Measurements from ENCODE around the gene KRTAP4-4. TPM values are rescaled to one million over a fixed set of nuclear protein-coding genes. Genes with fewer than 3 reads are reported as not detected.

Gene KRTAP4-4
- total and polyA plus RNA-seq, 2 of the 8 experiments (the other 6 are each of a cell fraction or from before 2014, with no cell fraction given) = not detected

DNA sequence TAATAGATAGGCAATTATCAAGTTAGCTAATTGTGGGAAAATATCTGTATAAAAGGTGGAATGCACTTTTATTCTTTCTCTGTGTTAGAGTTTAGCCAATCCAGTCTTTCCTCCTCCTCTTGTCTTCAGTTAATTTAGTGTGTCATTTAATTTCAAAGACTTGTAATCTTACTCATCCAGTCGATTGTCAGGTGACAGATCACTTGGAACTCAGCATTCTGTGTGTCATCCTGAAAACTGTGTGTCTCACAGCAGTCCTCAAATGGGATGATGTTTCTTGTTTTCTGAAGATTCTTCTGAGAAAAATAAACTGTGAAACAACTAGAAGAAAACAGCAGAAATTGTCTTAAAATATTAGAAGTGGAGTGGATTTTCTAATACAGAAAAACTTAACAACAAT is 24.5 kb upstream of the KRTAP4-4 start:
- TF ChIP-seq POU5F1 (IDR thresholded peaks at IDR 0.05; ENCODE audit: low read depth, low read length) (no peak), TEAD4 (IDR thresholded peaks at IDR 0.05; ENCODE audit: low read depth, low read length) (no peak), GABPA (IDR thresholded peaks at IDR 0.05; ENCODE audit: borderline replicate concordance, insufficient read depth, low read length) (no peak), BCL11A (IDR thresholded peaks at IDR 0.05; ENCODE audit: low read depth in 2 of 2, low read length in 2 of 2) (no peak), SIX5 (IDR thresholded peaks at IDR 0.05; ENCODE audit: low read depth, low read length) (no peak)
- Histone ChIP-seq H2AFZ (ENCODE audit: low read length) (no peak overlapping the region), H4K91ac (replicated peaks; ENCODE audit: insufficient read length, low read length) (no peak overlapping the region)

More for the DNA sequence above, 24.5 kb upstream of the KRTAP4-4 start:
- Histone ChIP-seq H2BK15ac (ENCODE audit: low read length) (no peak overlapping the region), H3K4me1 (replicated peaks in 1 of 4; ENCODE audit: control insufficient read depth in 3 of 4, insufficient read depth in 4 of 4, low read length in 3 of 4) (no peaks in the 10 kb centered on the region; a peak in 2 of 7 replicates), H3K9me3 (ENCODE audit: insufficient read depth in 2 of 2, low read depth in 1 of 2, low read length in 1 of 2) (no peaks in the 10 kb centered on the region), H2BK20ac (ENCODE audit: low read length) (no peak overlapping the region), H3K27me3 (replicated peaks in 1 of 4; ENCODE audit: control insufficient read depth in 3 of 4, extremely low read depth in 1 of 4, insufficient read depth in 3 of 4, low read length in 3 of 4) (no peaks in the 10 kb centered on the region), H3K79me1 (ENCODE audit: low read depth, low read length) (no peaks in the 10 kb centered on the region), H3K14ac (ENCODE audit: insufficient read length) (no peak overlapping the region), H3K4me2 (ENCODE audit: insufficient read depth in 1 of 2, low read depth in 2 of 2, low read length in 2 of 2) (no peak overlapping the region), H3K18ac (ENCODE audit: extremely low read depth, low read length) (no peak overlapping the region), H4K8ac (ENCODE audit: extremely low read depth, insufficient read depth, low read length) (no peak overlapping the region), H3K23me2 (ENCODE audit: low read depth, low read length) (no peaks in the 10 kb centered on the region; the same call in 1 of the 2 replicates), H3K4ac (replicated peaks; ENCODE audit: insufficient read length, low read depth, low read length) (no peak overlapping the region), H3K79me2 (ENCODE audit: control insufficient read depth in 1 of 2, insufficient read depth in 2 of 2, low read length in 2 of 2) (no peaks in the 10 kb centered on the region), H3K27ac (ENCODE audit: low read depth, low read length) (no peak overlapping the region), H3K56ac (replicated peaks; ENCODE audit: insufficient read length, low read depth, low read length) (no peak overlapping the region), H3K36me3 (ENCODE audit: control insufficient read depth in 2 of 4, insufficient read depth in 4 of 4, low read length in 3 of 4) (no peaks in the 10 kb centered on the region), H3K9ac (replicated peaks in 1 of 4; ENCODE audit: extremely low read depth in 1 of 4, low read depth in 3 of 4, low read length in 3 of 4) (no peak overlapping the region), H2BK12ac (ENCODE audit: low read depth, low read length) (no peak overlapping the region), H2BK5ac (ENCODE audit: low read depth, low read length) (no peak overlapping the region), H3K4me3 (ENCODE audit: extremely low read depth in 1 of 4, insufficient read depth in 2 of 4, low read depth in 3 of 4, low read length in 4 of 4) (no peak overlapping the region), H4K5ac (ENCODE audit: insufficient read length, low read depth, low read length) (no peak overlapping the region), H3K23ac (ENCODE audit: insufficient read length) (no peak overlapping the region), H2AK5ac (ENCODE audit: low read depth, low read length) (no peak overlapping the region), H4K20me1 (replicated peaks in 1 of 2; ENCODE audit: control insufficient read depth in 1 of 2, insufficient read depth in 2 of 2, low read length in 2 of 2) (no peaks in the 10 kb centered on the region), H2BK120ac (replicated peaks; ENCODE audit: low read depth, low read length) (no peak overlapping the region)
- 94% methylated on average over 1 of the region's 1 CpG; no CpG with 5 or more reads in 1 of the 2 experiments for WGBS, 2 experiments (ENCODE audit: extremely low coverage in 1 of 2, insufficient coverage in 1 of 2, insufficient read length in 1 of 2, insufficient replicate concordance in 2 of 2, low coverage in 1 of 2, low lambda C conversion rate in 2 of 2, missing lambda C conversion rate in 1 of 2)
- CTCF ChIA-PET (ENCODE audit: partially characterized antibody) = interaction anchor here (0.8 kb wide), 1 partner anchor 180 kb away, joined by 3 read pairs; no protein-coding TSS in a partner anchor
- DNase-seq (ENCODE audit: low read depth in 1 of 2, low spot score in 2 of 2) (no peak), FAIRE-seq (no peak)
- POLR2A ChIA-PET (ENCODE audit: partially characterized antibody) = no interaction called here

All from H1 (cell line).